GM20431 (cell line): ENCODE results near the gene RNF113A.
"Not testable (repeated sequence)": the region's sequence is repeated elsewhere in the genome, so short reads cannot be mapped to it uniquely, and the experiment has no call there.

Experiments
- in situ Hi-C: fragments of 300-500 bp; cut with MseI, MboI; formaldehyde crosslinking; loops from one replicate; pipeline ENCODE4 v1.15.0; 2020; ENCODE audit warnings: low sequenced_read_pairs; ENCODE audit not compliant: unreplicated experiment

Gene RNF113A

DNA sequence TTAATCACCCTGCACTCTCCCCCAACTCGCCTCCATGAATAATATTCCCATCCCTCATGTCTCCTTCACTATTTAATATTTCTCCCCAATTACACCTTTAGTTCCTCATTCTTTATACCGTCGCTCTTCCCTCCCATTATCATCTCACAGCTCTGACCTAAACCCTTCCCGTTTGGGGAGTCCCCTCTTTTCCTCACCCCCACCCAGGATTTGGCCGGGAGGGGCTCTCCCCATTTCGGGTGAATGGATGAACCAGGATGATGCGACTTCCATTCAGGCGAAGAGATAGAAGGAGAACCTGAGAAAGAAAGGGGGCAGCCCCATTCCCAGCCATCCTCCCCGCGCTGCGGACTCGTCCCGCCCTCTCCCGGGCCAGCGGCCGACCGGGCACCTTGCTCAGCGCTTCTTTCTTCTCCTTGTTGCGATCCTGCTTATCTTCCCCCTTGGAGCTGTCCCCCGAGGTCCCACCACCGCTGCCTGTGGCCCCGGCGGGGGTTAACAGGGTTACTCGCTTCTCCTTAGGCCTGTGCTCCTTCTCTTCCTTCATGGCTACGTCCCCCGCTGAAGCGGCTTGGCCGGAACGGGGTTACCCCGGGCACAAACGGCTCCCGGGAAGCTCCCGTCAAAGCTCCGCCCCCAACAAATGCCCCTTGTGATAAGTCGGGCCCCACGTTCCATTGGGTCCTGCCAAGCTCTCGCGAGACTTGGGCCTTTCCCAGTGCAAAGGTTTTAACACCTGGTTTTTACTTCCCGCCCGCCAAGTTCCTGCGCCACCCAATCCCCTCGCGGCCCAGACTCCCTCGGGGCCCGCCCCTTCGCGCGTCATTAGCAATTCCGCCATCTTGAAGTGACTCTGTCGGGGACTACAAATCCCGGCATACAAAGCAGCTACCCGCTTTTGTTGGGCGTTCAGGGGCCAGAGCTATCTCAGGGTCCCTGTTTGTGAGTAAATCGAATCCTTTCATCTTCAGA lies 18.9 kb downstream of the RNF113A start, which contains the start of gene UPF3B:
Gene UPF3B, minus strand, starts transcription at position 582 of the 972 bp plus-strand sequence. Its CDS starts 35 bp downstream, at position 547.
- in situ Hi-C loops = no loop called here

DNA sequence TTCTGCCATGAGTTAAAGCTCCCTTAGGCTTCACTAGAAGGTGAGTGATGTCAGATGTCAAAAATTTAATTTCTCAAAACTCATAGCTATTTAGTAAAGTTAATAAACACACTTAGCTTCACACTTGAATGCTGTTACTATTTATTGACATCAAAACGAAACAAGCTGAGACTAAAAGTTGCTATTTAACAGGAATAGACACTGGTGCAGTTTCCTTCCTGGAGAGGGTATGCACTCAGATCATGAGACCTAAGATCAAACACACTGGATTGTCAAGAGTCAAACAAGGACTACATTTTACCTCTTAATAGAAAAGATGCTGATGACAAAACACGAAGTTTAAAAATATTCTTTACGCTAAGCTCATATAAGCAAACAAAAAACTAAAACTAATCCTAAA lies 37.6 kb downstream of the RNF113A start:
- in situ Hi-C loops = no loop called here

- in situ Hi-C loops = no loop called here
These were observed 43.1 kb downstream of the RNF113A start for GRCh38 chrX:119828446-119828845.

- in situ Hi-C loops = no loop called here
These were observed 45.1 kb downstream of the RNF113A start for GRCh38 chrX:119826399-119826959.

- in situ Hi-C loops = not testable (repeated sequence)
These were observed 47.3 kb downstream of the RNF113A start for GRCh38 chrX:119824221-119824620.

DNA sequence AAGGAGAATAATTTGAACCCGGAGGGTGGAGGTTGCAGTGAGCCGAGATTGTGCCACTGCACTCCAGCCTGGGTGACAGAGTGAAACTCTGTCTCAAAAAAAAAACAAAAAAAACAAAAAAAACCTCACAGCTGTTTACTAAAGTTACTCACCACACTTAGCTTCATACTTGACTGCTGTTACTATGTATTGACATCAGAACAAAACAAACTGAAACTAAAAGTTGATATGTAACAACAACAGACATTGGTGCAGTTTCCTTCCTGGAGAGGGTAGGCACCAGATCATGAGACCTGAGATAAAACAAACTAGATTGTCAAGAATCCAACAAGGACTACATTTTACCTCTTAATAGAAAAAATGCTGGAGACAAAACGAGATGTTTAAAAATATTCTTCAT lies 49.8 kb downstream of the RNF113A start:
- in situ Hi-C loops = not testable (repeated sequence)
